Measurements from ENCODE around the gene DAP. TPM values are rescaled to one million over a fixed set of nuclear protein-coding genes. Genes with fewer than 3 reads are reported as not detected.
A peak's percentile ranks its signal among the peaks of the same experiment; 100 is the strongest.

DAP gene
- total RNA-seq, 6 donors from 2014 or later = 38.8 to 101 (median 77.6) TPM

GRCh38 chr5:10704949-10705621 is 55.9 kb downstream of the DAP start:
- WGBS, 2 donors = 54 to 66% methylated on average over 9 to 10 of the region's 10 CpGs
- TF ChIP-seq CTCF (IDR thresholded peaks at IDR 0.05) = no peak
- no peak for TF ChIP-seq POLR2AphosphoS5 (IDR thresholded peaks at IDR 0.05)
- TF ChIP-seq POLR2A (IDR thresholded peaks at IDR 0.05) = no peak
- TF ChIP-seq EP300 (IDR thresholded peaks at IDR 0.05) = no peak

GRCh38 chr5:10703676-10704075 is 57.4 kb downstream of the DAP start:
- Histone ChIP-seq H3K9me3 (no peaks in the 10 kb centered on the region), H3K27ac (peak overlapping the region in 1 of 4 donors; percentile 22), H3K4me3 (no peak overlapping the region), H3K36me3 (no peaks in the 10 kb centered on the region), H3K4me1 (peaks cover 18 to 27% (median 22%) of the 10 kb centered on the region in 4 donors), H3K27me3 (no peaks in the 10 kb centered on the region)
- DNase-seq (peak in 1 of 2 donors; percentile 8), ATAC-seq (ENCODE audit: low FRiP score in 2 of 2) (no peak)
- 81 to 85% methylated on average over 5 of the region's 5 CpGs for WGBS, 2 donors
- no peak for TF ChIP-seq POLR2AphosphoS5 (IDR thresholded peaks at IDR 0.05)
- TF ChIP-seq EP300 (IDR thresholded peaks at IDR 0.05) = no peak
- no peak for TF ChIP-seq POLR2A (IDR thresholded peaks at IDR 0.05)
- TF ChIP-seq CTCF (IDR thresholded peaks at IDR 0.05) = no peak

More at GRCh38 chr5:10704949-10705621, 55.9 kb downstream of the DAP start:
- peak overlapping the region in 1 of 4 donors; percentile 26 for H3K27ac ChIP-seq
- peak in 1 of 2 donors; percentile 42 for ATAC-seq (ENCODE audit: low FRiP score in 2 of 2)
- no peak overlapping the region for H3K4me3 ChIP-seq
- peaks cover 18 to 27% (median 22%) of the 10 kb centered on the region in 4 donors for H3K4me1 ChIP-seq
- no peaks in the 10 kb centered on the region for H3K27me3 ChIP-seq
- no peak for DNase-seq
- peaks cover 0 to 3% (median 0%) of the 10 kb centered on the region in 4 donors for H3K36me3 ChIP-seq
- H3K9me3 ChIP-seq = no peaks in the 10 kb centered on the region

- no peaks in the 10 kb centered on the region for H3K9me3 ChIP-seq
- H3K4me3 ChIP-seq = no peak overlapping the region
- peak in 1 of 2 donors; percentile 16 for DNase-seq
- TF ChIP-seq CTCF (IDR thresholded peaks at IDR 0.05) (no peak), EP300 (IDR thresholded peaks at IDR 0.05) (no peak), POLR2AphosphoS5 (IDR thresholded peaks at IDR 0.05) (no peak), POLR2A (IDR thresholded peaks at IDR 0.05) (no peak)
- peaks cover 18 to 27% (median 22%) of the 10 kb centered on the region in 4 donors for H3K4me1 ChIP-seq
- ATAC-seq (ENCODE audit: low FRiP score in 2 of 2) = no peak
- H3K36me3 ChIP-seq = no peaks in the 10 kb centered on the region
- H3K27ac ChIP-seq = no peak overlapping the region
- no peaks in the 10 kb centered on the region for H3K27me3 ChIP-seq
- WGBS, 2 donors = 84 to 86% methylated on average over 7 of the region's 7 CpGs
These were observed 58.0 kb downstream of the DAP start for GRCh38 chr5:10702911-10703491.

GRCh38 chr5:10702040-10702629 is 58.9 kb downstream of the DAP start:
- TF ChIP-seq EP300 (IDR thresholded peaks at IDR 0.05) (no peak), POLR2A (IDR thresholded peaks at IDR 0.05) (no peak), CTCF (IDR thresholded peaks at IDR 0.05) (no peak), POLR2AphosphoS5 (IDR thresholded peaks at IDR 0.05) (no peak)
- ATAC-seq (ENCODE audit: low FRiP score in 2 of 2) (no peak), DNase-seq (peak in 1 of 2 donors; percentile 31)
- H3K36me3 ChIP-seq = no peaks in the 10 kb centered on the region
- H3K27me3 ChIP-seq = no peaks in the 10 kb centered on the region
- no peak overlapping the region for H3K4me3 ChIP-seq
- no peak overlapping the region for H3K27ac ChIP-seq
- WGBS, 2 donors = 86 to 91% methylated on average over 9 of the region's 9 CpGs
- peaks cover 18 to 27% (median 22%) of the 10 kb centered on the region in 4 donors for H3K4me1 ChIP-seq
- no peaks in the 10 kb centered on the region for H3K9me3 ChIP-seq
